ENCODE measurements around the gene CYGB.

- no peak for TF ChIP-seq CTCF (IDR thresholded peaks at IDR 0.05; ENCODE audit: insufficient read depth, low read length, poor library complexity, severe bottlenecking)
- TF ChIP-seq EZH2phosphoT487 (conservative IDR thresholded peaks at IDR 0.05; ENCODE audit: low read length), result no peak
Observed at GRCh38 chr17:76560036-76560876, 22.7 kb upstream of the CYGB start.
